ENCODE measurements around the gene NDEL1. TPM values are rescaled to one million over a fixed set of nuclear protein-coding genes. Genes with fewer than 3 reads are reported as not detected.

The NDEL1 gene
- total RNA-seq, 1 experiment from 2014 or later, result 40.5 TPM

DNA sequence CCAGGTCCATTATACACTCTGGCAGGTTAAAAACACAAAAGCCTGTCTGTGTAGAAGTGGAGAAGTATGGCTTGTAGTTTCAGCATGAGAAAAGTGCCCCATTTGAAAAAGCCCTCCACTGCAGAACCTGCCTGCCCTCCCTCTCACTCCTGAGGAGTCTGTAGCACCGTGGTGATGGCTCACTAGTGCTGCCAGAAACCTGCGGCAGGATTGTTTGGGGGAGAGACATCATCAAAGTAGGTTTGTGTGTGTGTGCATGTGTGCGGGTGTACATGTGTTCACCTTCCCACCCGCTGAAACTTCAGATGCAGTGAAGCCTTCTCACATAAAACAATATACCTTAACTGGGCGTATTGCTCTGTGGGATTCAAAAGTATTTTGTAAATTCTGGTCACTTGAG is 26.9 kb downstream of the NDEL1 start:
- Mint-ChIP-seq H3K9me3 (ENCODE audit: low read depth, unreplicated experiment) (no peaks in the 10 kb centered on the region), H3K4me1 (ENCODE audit: low read depth, unreplicated experiment) (no peaks in the 10 kb centered on the region), H3K27me3 (ENCODE audit: unreplicated experiment) (no peaks in the 10 kb centered on the region), H3K4me3 (ENCODE audit: low read depth, unreplicated experiment) (no peak overlapping the region), H3K36me3 (ENCODE audit: insufficient read depth, unreplicated experiment) (peaks cover 24% of the 10 kb centered on the region), H3K27ac (ENCODE audit: unreplicated experiment) (no peak overlapping the region)
- no peak for DNase-seq
- TF ChIP-seq, protein P1, sequence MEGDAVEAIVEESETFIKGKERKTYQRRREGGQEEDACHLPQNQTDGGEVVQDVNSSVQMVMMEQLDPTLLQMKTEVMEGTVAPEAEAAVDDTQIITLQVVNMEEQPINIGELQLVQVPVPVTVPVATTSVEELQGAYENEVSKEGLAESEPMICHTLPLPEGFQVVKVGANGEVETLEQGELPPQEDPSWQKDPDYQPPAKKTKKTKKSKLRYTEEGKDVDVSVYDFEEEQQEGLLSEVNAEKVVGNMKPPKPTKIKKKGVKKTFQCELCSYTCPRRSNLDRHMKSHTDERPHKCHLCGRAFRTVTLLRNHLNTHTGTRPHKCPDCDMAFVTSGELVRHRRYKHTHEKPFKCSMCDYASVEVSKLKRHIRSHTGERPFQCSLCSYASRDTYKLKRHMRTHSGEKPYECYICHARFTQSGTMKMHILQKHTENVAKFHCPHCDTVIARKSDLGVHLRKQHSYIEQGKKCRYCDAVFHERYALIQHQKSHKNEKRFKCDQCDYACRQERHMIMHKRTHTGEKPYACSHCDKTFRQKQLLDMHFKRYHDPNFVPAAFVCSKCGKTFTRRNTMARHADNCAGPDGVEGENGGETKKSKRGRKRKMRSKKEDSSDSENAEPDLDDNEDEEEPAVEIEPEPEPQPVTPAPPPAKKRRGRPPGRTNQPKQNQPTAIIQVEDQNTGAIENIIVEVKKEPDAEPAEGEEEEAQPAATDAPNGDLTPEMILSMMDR (IDR thresholded peaks at IDR 0.05; ENCODE audit: unreplicated experiment), result no peak
- CTCF ChIA-PET, result no interaction called here
- BruUV-seq (replicated peaks), result no TSS peak
- intact Hi-C loops (cut with micrococcal nuclease; ENCODE audit: unreplicated experiment), result no loop called here

DNA sequence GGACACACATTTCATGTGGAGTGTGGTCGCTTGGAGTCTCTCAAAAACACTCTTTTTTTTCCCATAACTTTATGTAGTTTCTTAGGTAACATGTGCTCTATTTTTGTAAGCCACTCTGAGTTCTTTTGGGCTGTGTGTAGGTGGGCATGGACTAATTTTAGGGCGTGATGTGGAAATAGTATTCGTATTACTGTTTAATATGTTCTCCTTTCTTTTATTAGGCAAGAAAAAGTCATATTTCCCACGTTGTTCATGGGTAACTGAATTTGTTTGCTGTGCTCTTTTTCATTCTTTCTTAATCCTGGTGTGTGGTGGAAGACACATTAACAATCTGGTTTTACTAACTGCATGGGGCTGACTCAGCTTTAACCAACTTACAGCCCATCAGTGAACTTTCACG is 27.4 kb downstream of the NDEL1 start:
- DNase-seq, result no peak
- CTCF ChIA-PET, result no interaction called here
- H3K27ac Mint-ChIP-seq (ENCODE audit: unreplicated experiment), result no peak overlapping the region
- intact Hi-C loops (cut with micrococcal nuclease; ENCODE audit: unreplicated experiment), result no loop called here
- no TSS peak for BruUV-seq (replicated peaks)
- H3K4me1 Mint-ChIP-seq (ENCODE audit: low read depth, unreplicated experiment), result no peaks in the 10 kb centered on the region
- H3K4me3 Mint-ChIP-seq (ENCODE audit: low read depth, unreplicated experiment), result no peak overlapping the region
- H3K27me3 Mint-ChIP-seq (ENCODE audit: unreplicated experiment), result no peaks in the 10 kb centered on the region
- peaks cover 27% of the 10 kb centered on the region for H3K36me3 Mint-ChIP-seq (ENCODE audit: insufficient read depth, unreplicated experiment)
- H3K9me3 Mint-ChIP-seq (ENCODE audit: low read depth, unreplicated experiment), result no peaks in the 10 kb centered on the region
- TF ChIP-seq, protein P1 (IDR thresholded peaks at IDR 0.05; ENCODE audit: unreplicated experiment), result no peak

DNA sequence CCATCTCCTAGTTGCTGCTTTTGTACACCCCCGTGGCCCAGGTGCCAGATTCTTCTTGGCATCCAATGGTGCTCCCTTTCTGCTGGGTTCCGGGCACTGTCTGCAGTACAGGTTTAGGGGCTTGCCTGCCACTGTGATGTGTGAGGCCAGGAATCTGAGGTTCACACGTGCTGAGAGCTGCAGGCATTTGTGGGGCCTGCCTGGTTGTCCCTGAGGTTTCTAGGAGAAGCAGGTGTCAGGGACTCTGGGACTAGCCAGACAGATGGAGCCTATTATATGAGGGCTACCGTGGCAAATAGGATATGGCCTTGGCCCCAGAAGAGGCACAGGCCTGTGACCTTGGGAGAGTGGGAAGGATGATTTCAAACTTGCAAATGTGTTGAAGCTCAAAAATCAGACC is 29.3 kb downstream of the NDEL1 start:
- H3K27ac Mint-ChIP-seq (ENCODE audit: unreplicated experiment), result no peak overlapping the region
- DNase-seq, result no peak
- no peak overlapping the region for H3K4me3 Mint-ChIP-seq (ENCODE audit: low read depth, unreplicated experiment)
- no TSS peak for BruUV-seq (replicated peaks)
- no peaks in the 10 kb centered on the region for H3K27me3 Mint-ChIP-seq (ENCODE audit: unreplicated experiment)
- peaks cover 24% of the 10 kb centered on the region for H3K36me3 Mint-ChIP-seq (ENCODE audit: insufficient read depth, unreplicated experiment)
- TF ChIP-seq, protein P1 (IDR thresholded peaks at IDR 0.05; ENCODE audit: unreplicated experiment), result no peak
- no peaks in the 10 kb centered on the region for H3K9me3 Mint-ChIP-seq (ENCODE audit: low read depth, unreplicated experiment)
- CTCF ChIA-PET, result no interaction called here
- intact Hi-C loops (cut with micrococcal nuclease; ENCODE audit: unreplicated experiment), result no loop called here
- no peaks in the 10 kb centered on the region for H3K4me1 Mint-ChIP-seq (ENCODE audit: low read depth, unreplicated experiment)

DNA sequence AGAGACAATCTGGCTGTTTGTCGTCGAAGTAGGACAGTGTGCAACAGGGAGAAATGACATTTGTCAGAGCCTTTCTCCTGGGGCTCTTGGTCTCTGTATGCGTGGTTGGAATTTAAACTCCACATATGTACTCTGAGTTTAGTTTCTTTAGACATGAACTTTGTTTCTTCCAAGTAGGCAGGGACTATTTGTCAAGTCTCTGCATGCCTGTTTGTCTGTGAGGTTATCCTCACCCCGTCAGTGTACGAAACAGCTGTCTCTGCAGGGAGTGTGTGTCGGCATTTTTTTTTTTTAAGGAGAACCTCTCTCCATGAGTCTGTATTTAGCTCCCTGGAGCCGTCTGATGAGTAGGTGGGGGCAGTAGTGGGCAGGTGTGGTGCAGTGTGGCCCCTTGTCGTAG is 29.7 kb downstream of the NDEL1 start:
- no peak for DNase-seq
- no TSS peak for BruUV-seq (replicated peaks)
- Mint-ChIP-seq H3K4me1 (ENCODE audit: low read depth, unreplicated experiment) (no peaks in the 10 kb centered on the region), H3K27me3 (ENCODE audit: unreplicated experiment) (no peaks in the 10 kb centered on the region), H3K9me3 (ENCODE audit: low read depth, unreplicated experiment) (no peaks in the 10 kb centered on the region), H3K36me3 (ENCODE audit: insufficient read depth, unreplicated experiment) (peaks cover 24% of the 10 kb centered on the region), H3K27ac (ENCODE audit: unreplicated experiment) (no peak overlapping the region), H3K4me3 (ENCODE audit: low read depth, unreplicated experiment) (no peak overlapping the region)
- TF ChIP-seq, protein P1 (IDR thresholded peaks at IDR 0.05; ENCODE audit: unreplicated experiment), result no peak
- intact Hi-C loops (cut with micrococcal nuclease; ENCODE audit: unreplicated experiment), result no loop called here
- CTCF ChIA-PET, result no interaction called here

DNA sequence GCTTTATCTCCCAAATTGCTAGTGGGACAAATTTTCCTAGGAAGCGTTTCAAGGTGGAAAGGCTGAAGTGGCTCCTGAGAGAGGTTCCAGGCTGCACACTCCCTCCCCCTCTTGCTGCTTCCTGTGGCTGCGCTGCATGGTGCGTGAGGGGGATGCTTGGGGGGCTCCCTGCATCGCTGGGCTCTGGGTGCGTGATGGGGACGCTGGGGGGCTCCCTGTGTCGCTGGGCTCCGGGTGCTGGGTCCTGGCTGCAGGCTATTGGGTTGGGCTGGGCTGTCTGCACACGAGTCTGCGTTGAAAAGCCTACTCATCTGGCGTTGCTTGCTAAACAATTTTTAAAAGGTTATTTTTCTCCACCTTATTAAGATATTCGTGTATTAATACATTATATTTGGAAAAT is 30.1 kb downstream of the NDEL1 start:
- Mint-ChIP-seq H3K4me1 (ENCODE audit: low read depth, unreplicated experiment) (no peaks in the 10 kb centered on the region), H3K27ac (ENCODE audit: unreplicated experiment) (no peak overlapping the region)
- no TSS peak for BruUV-seq (replicated peaks)

More for the DNA sequence above, 30.1 kb downstream of the NDEL1 start:
- no peak for DNase-seq
- CTCF ChIA-PET, result no interaction called here
- H3K36me3 Mint-ChIP-seq (ENCODE audit: insufficient read depth, unreplicated experiment), result peaks cover 24% of the 10 kb centered on the region
- no peak overlapping the region for H3K4me3 Mint-ChIP-seq (ENCODE audit: low read depth, unreplicated experiment)
- no peaks in the 10 kb centered on the region for H3K27me3 Mint-ChIP-seq (ENCODE audit: unreplicated experiment)
- TF ChIP-seq, protein P1 (IDR thresholded peaks at IDR 0.05; ENCODE audit: unreplicated experiment), result no peak
- H3K9me3 Mint-ChIP-seq (ENCODE audit: low read depth, unreplicated experiment), result no peaks in the 10 kb centered on the region
- intact Hi-C loops (cut with micrococcal nuclease; ENCODE audit: unreplicated experiment), result no loop called here
